Amygdala (tissue), 56 donors: ENCODE results near the gene SMIM35.
"Not testable (repeated sequence)": the region's sequence is repeated elsewhere in the genome, so short reads cannot be mapped to it uniquely, and the experiment has no call there.

Source experiments
- DNase-seq, 56 donors: peaks; one replicate each; lab custom pipeline; 2025; lab: John Stamatoyannopoulos, UW

Gene SMIM35

GRCh38 chr11:118082880-118083552, 3.7 kb downstream of the SMIM35 start:
- no peak for DNase-seq

GRCh38 chr11:118081241-118081958, 5.4 kb downstream of the SMIM35 start:
- no peak for DNase-seq

- no peak for DNase-seq
Measured at GRCh38 chr11:118080296-118080695, 6.5 kb downstream of the SMIM35 start.

GRCh38 chr11:118079491-118079890, 7.3 kb downstream of the SMIM35 start:
- DNase-seq, result no peak

GRCh38 chr11:118078911-118079411, 7.8 kb downstream of the SMIM35 start:
- DNase-seq, result no peak

- DNase-seq, result no peak
Measured at GRCh38 chr11:118076754-118077281, 9.9 kb downstream of the SMIM35 start, which contains the start of gene TMPRSS4. Gene TMPRSS4 (plus strand): TSS chr11:118077078. CDS start chr11:118077303, 225 bp downstream.

GRCh38 chr11:118074785-118075184, 12.0 kb downstream of the SMIM35 start:
- DNase-seq, result no peak

- no peak for DNase-seq
Measured at GRCh38 chr11:118074091-118074685, 12.6 kb downstream of the SMIM35 start.

- DNase-seq, result no peak
Measured at GRCh38 chr11:118073554-118073953, 13.2 kb downstream of the SMIM35 start.

GRCh38 chr11:118071416-118072030, 15.2 kb downstream of the SMIM35 start:
- DNase-seq, result no peak

GRCh38 chr11:118068945-118069612, 17.7 kb downstream of the SMIM35 start:
- DNase-seq, result no peak

- DNase-seq, result peak in 27 of 56 donors; percentile 5 to 61 (median 19)
Measured at GRCh38 chr11:118068206-118068944, 18.4 kb downstream of the SMIM35 start.

GRCh38 chr11:118067006-118067405, 19.8 kb downstream of the SMIM35 start:
- no peak for DNase-seq

GRCh38 chr11:118065384-118065783, 21.4 kb downstream of the SMIM35 start:
- no peak for DNase-seq

- DNase-seq, result no peak
Measured at GRCh38 chr11:118064956-118065355, 21.8 kb downstream of the SMIM35 start.

- not testable (repeated sequence) for DNase-seq
Measured at GRCh38 chr11:118062631-118063030, 24.1 kb downstream of the SMIM35 start.

- not testable (repeated sequence) for DNase-seq
Measured at GRCh38 chr11:118062181-118062580, 24.6 kb downstream of the SMIM35 start.

GRCh38 chr11:118061586-118062125, 25.1 kb downstream of the SMIM35 start:
- DNase-seq, result no peak

GRCh38 chr11:118060869-118061268, 25.9 kb downstream of the SMIM35 start:
- no peak for DNase-seq
